NT2/D1 (cell line): Measurements from ENCODE around the gene ARHGAP30.

ENCODE experiments used
- SUZ12 ChIP-seq: IDR thresholded peaks from 2 replicates; pipeline ENCODE4 v1.6.1; 2011; ENCODE audit not compliant: insufficient read length, insufficient read depth; ENCODE audit errors: extremely low read depth
- ZNF274 ChIP-seq: IDR thresholded peaks from 2 replicates; pipeline ENCODE4 v1.6.1; 2011; ENCODE audit warnings: mild to moderate bottlenecking, low read depth, low read length

DNA sequence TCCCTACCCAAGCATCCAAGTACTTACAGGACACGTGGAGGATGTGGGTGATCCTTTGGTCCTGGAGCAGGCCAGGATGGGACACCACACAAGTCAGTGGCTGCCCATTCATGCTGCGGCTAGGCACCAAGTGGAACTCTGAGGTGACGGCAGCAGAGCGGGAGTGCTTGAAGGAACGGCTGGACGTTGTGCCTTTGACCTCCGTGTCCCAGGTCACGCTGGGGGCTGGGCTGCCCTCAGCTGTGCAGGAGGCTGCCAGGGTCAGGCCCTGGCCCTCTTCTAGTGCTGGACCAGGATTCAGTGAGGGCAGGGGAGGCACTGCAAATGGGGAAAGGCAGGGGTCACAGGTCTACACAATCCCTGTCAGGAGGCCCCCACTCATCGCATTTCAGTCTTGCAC is 7.7 kb upstream of the ARHGAP30 start:
- TF ChIP-seq ZNF274 (no peak), SUZ12 (no peak)
